ENCODE data around the gene CASTOR2.

The CASTOR2 gene

GRCh38 chr7:75042286-75042685 lies 77.8 kb downstream of the CASTOR2 start:
- TF ChIP-seq ZFP3 (CRISPR knock-in tag; IDR thresholded peaks at IDR 0.05) (no peak), ZFP30 (CRISPR knock-in tag; IDR thresholded peaks at IDR 0.05) (no peak), ZNF8 (CRISPR knock-in tag; IDR thresholded peaks at IDR 0.05) (no peak), OSR1 (CRISPR knock-in tag; IDR thresholded peaks at IDR 0.05) (no peak), ZNF70 (CRISPR knock-in tag; IDR thresholded peaks at IDR 0.05) (no peak), TCF4 (CRISPR knock-in tag; IDR thresholded peaks at IDR 0.05; ENCODE audit: borderline replicate concordance) (no peak), ZC3H10 (CRISPR knock-in tag; IDR thresholded peaks at IDR 0.05) (no peak), POU6F1 (CRISPR knock-in tag; IDR thresholded peaks at IDR 0.05; ENCODE audit: borderline replicate concordance, low read depth) (no peak)
- no peak for ATAC-seq

GRCh38 chr7:75042831-75043703 lies 78.6 kb downstream of the CASTOR2 start:
- TF ChIP-seq TOX (CRISPR knock-in tag; IDR thresholded peaks at IDR 0.05; ENCODE audit: borderline replicate concordance) (no peak), PATZ1 (CRISPR knock-in tag; IDR thresholded peaks at IDR 0.05; ENCODE audit: borderline replicate concordance) (no peak), CSDC2 (CRISPR knock-in tag; IDR thresholded peaks at IDR 0.05) (no peak), CREB5 (CRISPR knock-in tag; IDR thresholded peaks at IDR 0.05; ENCODE audit: low read depth) (no peak), ARNTL (CRISPR knock-in tag; IDR thresholded peaks at IDR 0.05; ENCODE audit: borderline replicate concordance, low read depth) (no peak), ZFP3 (CRISPR knock-in tag; IDR thresholded peaks at IDR 0.05) (no peak)
- no peak for ATAC-seq

GRCh38 chr7:75045881-75046280 lies 81.4 kb downstream of the CASTOR2 start:
- no peak for TF ChIP-seq ZNF8 (CRISPR knock-in tag; IDR thresholded peaks at IDR 0.05)
- no peak for TF ChIP-seq PPARA (CRISPR knock-in tag; IDR thresholded peaks at IDR 0.05; ENCODE audit: borderline replicate concordance)
- TF ChIP-seq ZNF70 (CRISPR knock-in tag; IDR thresholded peaks at IDR 0.05) = no peak
- TF ChIP-seq CSDC2 (CRISPR knock-in tag; IDR thresholded peaks at IDR 0.05) = no peak
- TF ChIP-seq ZFP30 (CRISPR knock-in tag; IDR thresholded peaks at IDR 0.05) = no peak
- TF ChIP-seq CREB5 (CRISPR knock-in tag; IDR thresholded peaks at IDR 0.05; ENCODE audit: low read depth) = no peak
- no peak for TF ChIP-seq ZFP3 (CRISPR knock-in tag; IDR thresholded peaks at IDR 0.05)
- no peak for TF ChIP-seq ZC3H10 (CRISPR knock-in tag; IDR thresholded peaks at IDR 0.05)
- no peak for TF ChIP-seq ISL1 (CRISPR knock-in tag; IDR thresholded peaks at IDR 0.05)
- no peak for TF ChIP-seq OSR1 (CRISPR knock-in tag; IDR thresholded peaks at IDR 0.05)
- no peak for TF ChIP-seq ARNTL (CRISPR knock-in tag; IDR thresholded peaks at IDR 0.05; ENCODE audit: borderline replicate concordance, low read depth)
- no peak for TF ChIP-seq RARB (CRISPR knock-in tag; IDR thresholded peaks at IDR 0.05)
- TF ChIP-seq ESRRG (CRISPR knock-in tag; IDR thresholded peaks at IDR 0.05) = no peak
- no peak for TF ChIP-seq POU6F1 (CRISPR knock-in tag; IDR thresholded peaks at IDR 0.05; ENCODE audit: borderline replicate concordance, low read depth)
- TF ChIP-seq ZNF565 (CRISPR knock-in tag; conservative IDR thresholded peaks at IDR 0.05; ENCODE audit: low read depth) = no peak
- TF ChIP-seq TOX (CRISPR knock-in tag; IDR thresholded peaks at IDR 0.05; ENCODE audit: borderline replicate concordance) = no peak
- no peak for TF ChIP-seq PATZ1 (CRISPR knock-in tag; IDR thresholded peaks at IDR 0.05; ENCODE audit: borderline replicate concordance)
- TF ChIP-seq TSHZ2 (CRISPR knock-in tag; IDR thresholded peaks at IDR 0.05) = no peak
- ATAC-seq = no peak
